Smooth muscle cell of the brain vasculature (primary cell): Measurements from ENCODE around the gene NOL7.

Experiments
- DNase-seq: peaks from one replicate; pipeline ENCODE4 v3.0.0-alpha.2; 2012; ENCODE audit warnings: low read depth, low spot score

The NOL7 gene

DNA sequence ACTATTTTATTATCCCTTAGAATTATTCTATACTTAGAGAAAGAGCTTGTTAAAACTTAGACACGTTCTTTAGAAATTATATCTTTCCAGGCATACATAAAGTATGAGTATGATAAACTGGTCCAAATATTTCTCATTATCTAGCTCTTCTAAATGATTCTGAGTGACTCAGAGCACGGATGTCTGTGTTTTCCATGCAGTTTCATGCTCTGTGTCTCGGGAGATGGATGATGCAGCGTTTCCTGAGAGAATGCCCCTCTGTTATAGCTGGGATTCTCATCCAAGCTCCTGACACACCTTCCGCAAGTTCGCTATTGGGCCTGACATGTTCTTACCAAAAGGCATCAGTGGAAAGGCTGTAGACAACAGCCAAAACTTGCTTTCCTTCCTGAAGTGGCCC lies 21.4 kb upstream of the NOL7 start:
- no peak for DNase-seq

DNA sequence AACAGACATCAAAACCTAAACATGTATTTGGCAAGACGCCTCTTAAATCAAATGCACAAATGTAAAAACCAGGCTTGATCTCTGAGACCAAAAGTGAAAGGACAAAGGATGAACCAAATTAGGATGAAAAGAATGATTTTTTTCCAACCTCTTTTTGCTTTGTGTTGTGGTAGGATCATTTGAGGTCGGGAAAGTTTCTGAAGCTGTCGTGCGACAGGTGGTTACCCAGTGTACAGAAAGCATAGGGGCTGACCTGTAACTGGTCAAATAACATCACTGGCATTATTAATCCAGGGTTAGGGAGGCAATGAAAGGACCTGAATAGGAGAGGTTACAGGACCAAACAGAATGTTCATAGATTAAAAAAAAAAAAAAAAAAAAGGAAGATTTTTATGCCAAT lies 18.1 kb upstream of the NOL7 start:
- DNase-seq: no peak

DNA sequence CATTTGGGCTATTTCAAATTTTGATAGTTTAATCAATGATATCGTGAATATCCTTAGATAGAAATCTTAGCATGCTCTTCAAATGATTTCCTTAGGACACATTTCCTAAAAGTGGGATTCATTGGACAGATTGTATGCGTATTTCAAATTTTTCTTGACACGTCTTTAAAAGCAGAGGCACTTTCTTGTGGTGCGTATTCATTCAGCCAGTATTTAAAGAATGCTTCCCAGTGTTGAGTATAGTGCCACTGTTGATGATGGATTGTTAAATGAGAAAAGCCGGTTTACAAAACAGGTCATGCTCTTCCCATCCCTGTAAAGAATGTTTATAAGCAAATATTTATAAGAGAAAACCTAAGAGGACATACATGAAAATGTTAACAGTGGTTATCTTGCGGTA lies 15.1 kb upstream of the NOL7 start:
- DNase-seq: no peak

DNA sequence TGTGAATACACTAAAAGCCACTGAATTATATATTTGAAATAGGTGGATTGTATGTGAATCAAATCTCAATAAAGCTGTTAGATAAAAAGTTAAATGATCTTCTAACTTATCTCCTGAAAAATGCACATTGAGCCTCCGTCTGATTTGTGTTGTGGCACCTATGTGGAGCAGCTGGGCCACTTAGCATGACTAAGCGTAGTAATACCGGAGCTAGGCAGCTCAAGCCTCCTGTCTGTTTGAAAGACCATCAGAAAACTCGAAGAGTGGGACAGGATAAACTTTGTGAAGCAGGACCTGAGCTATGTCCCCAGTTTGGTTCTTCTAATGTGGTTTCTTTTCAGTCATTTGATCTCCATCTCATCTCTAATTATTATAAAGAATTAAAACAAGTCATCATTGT lies 11.0 kb upstream of the NOL7 start:
- no peak for DNase-seq

DNA sequence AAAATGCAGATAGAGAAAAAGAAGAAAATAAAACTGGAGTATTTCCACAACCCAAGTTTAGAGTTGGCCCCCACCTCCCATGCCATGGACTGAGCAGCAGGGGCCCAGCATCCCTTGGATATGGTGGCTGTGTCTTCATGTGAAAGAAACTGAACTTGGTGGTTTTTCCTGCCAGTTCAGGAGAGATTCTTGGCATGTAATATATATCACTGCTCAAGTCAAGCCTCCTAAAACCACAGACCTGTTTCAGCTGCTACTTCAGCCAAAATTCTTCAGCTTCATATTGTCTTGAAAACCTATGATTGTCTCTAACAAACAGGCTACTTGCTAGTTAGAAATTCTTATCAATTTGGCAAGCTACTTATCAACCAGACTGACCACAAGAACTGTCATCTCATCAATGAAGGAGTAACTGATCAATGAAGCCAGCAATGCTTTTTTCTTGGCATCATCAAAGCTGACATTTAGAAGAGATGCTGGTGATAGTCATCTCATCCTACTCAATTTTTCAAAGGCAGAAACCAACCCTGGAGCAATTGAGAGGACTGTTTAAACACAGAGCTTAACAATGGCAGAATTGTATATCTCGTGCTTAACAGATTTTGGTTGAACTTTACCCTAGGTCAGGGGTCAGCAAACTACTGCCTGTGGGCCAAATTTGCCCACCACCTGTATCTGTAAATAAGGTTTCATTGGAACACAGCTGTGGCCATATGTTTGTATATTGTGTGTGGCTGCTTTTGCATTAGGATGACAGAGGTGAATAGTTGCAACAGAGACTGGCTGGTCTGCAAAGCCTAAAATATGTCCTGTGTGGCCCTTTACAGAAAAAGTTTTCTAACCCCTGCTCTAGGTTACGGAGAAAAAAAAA lies 10.4 kb upstream of the NOL7 start:
- DNase-seq: no peak

DNA sequence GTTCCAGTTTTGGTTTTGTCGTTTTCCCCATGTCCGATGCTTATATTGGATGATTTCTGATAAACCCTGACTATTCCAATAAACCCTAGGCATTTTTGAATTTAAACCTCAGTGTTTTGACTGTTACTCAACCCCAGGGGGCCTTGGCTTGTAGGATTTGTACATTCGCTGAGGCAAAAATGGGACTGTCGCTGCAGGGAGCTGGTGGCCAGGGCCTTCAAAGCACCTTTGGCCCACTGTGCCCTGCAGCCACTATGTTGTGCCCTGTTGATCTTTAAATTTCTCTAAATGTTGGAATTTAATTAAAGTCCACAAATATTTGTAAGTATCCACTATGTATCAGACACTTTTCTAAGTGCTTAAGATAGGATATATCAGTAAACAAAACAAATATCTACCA lies 9.5 kb upstream of the NOL7 start:
- DNase-seq: no peak

DNA sequence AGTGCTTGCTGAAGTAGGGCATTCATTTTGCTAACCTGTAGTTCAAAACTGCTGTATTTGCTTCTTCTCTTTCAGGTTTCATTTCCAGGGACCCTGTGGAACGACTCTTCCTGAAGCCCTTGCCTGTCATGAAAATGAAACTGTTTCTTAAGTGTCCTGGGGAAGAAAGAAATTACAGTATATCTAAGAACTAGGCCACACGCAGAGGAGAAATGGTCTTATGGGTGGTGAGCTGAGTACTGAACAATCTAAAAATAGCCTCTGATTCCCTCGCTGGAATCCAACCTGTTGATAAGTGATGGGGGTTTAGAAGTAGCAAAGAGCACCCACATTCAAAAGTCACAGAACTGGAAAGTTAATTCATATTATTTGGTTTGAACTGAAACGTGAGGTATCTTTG lies 3.4 kb upstream of the NOL7 start:
- DNase-seq: no peak

DNA sequence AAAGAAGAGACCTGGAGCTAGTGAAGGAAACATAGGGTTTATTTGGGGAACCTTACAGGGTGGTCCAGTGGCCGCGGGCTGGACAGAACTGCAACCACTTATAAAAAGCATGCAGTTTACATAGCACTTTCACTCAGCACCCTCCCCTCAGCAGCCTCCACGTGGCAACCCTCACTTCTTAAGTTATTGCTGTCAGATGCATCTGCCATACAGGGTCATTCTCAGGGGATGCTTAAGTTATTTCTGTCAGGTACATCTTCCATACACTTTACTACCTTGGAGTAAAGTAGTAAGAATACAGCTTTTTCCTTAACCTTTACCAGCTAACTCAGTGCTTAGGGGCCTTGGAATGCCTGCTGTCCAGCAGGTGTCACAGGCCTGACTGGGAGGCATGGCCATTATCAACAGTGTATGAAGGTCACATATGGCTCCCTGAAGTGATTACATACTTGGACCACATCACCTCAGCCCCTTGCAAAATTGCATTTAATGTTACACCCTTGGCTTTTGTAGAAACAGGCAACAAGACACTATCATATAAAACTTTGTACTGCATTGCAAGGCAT lies 2.0 kb upstream of the NOL7 start:
- DNase-seq: no peak

DNA sequence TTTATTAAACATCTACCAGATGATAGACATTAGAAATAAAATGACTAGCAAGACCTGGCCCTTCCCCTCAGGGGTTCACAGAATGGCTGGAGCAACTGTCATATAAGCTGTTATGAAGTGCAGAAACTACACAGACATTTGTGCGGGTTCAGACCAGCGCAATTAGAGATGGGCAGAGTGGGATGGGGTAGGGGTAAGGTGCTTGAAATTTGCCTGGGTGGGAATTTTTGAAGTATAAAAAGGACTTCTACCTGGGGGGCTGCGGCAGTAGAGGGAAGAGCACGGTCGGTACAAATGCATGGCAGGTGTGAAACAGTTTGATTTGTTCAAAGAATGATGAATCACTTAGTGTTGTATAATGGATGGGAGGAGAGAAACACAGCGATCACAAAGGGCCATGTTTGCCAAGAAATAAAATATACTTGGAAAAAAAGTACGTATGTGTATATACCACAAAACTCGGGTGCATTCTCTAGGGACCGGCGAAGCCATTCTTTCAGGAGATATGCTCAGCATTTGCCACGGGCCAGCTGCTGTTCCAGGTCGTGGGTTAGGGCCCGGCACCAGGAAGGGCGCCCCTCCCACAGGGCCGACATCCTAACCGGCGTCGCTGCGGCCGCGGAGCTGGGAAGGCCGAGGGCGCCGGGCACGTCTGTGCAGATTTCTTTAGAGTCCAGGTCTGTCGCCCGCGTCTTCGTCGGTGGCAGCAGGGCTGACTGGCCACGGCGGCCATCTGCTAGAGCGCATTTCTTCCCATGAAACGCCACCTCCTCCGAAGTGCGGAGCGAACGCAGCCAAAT lies 809 bp upstream of the NOL7 start:
- peak; percentile 4 for DNase-seq

DNA sequence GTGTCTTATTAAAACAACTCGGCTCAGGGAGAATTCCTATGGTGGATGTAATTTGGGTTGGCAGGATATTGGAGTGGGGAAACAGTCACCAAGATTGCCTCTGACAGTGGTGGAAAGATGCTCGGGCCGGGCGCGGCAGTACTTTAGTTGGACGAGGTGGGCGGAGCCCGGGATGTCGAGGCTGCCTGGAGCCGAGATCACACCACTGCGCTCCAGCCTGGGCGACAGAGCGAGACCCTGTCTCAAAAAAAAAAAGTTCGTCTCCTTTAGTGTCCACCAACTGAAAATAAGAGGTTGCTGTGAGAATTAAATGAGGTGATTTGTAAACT lies 621 bp downstream of the NOL7 start:
- no peak for DNase-seq

DNA sequence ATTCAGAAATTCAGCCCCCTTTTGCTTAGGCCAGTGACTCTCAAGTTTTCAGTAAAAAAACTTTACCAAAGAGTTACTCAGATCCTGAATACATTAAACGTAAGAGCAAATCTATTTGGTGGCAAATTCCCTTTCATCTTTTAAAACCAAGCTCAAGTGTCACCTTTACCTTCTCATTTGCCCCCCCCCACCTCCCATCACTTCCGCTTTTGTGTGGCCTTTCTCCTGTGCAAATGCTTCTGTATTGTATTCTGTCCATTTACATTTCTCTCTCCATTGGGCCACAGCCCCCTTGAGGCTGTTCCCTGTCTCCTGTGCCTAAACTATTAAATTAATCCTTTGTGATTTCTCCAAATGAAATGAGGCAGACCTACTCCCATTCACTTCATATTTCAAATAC lies 1.9 kb downstream of the NOL7 start:
- DNase-seq: no peak

DNA sequence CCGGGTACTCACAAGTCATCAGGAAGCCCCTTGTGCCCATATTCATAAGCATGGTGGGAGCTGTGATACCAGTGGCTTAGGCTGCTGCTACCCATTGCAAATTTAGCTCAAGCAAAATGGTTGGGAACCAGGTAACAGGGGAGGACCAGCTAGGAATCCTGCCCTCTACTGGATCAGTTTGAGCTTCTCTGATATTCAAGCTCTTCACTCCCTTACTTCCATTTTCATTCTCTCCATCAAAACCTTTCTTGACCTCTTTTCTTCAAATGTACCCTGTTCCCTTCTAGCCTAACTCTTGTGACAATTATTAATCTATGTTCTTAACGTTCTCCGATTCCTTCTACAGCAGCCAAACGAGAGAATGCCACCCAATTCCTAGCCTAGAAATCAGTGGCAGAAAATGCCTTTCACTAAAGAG lies 9.7 kb downstream of the NOL7 start:
- DNase-seq: no peak

DNA sequence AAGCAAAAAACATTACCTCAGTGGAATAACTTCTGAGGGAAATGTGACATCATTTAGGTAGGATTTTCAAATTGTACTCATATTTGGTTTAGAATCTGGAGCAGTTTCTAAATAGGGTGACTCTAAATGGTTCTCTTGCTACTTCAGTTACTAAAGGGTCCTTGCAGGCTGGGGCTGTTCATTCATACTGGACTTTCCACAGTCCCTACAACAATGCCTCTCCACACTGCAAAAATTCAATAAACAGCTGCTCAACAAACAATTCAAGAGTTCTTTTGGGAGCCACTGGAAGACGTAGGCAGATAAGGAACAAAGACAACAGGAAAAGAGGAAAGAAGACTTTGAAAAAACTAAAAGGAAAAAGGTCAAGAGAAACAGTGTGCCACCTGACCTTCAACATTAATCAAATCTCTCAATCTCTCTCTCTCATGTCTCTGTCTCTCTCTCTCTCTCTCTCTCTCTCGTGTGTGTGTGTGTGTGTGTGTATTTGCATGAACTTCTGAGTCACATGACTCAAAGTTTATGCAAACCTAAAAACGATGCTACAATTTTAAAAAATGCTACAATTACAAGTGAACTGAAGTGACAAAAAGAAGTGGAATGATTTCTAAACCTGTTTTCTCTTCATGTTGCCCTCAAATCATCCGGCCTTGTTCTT lies 14.5 kb downstream of the NOL7 start:
- DNase-seq: no peak

DNA sequence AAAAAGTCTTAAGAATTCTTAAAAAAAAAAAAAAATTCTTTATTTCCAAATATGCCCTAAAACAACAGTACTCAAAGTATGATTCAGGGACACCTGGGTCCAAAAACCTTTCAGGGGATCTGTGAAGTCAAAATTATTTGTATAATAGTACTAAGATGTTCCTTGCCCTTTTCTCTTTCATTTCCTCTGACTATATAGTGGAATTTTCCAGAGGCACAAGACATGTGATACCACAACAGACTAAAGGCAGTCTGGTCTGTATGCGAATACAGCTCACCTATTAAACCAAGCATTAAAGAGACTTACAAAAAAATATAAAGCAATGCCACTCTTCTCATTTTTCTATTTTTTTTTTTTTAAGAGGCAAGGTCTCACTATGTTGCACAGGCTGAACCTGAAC lies 15.4 kb downstream of the NOL7 start:
- no peak for DNase-seq

DNA sequence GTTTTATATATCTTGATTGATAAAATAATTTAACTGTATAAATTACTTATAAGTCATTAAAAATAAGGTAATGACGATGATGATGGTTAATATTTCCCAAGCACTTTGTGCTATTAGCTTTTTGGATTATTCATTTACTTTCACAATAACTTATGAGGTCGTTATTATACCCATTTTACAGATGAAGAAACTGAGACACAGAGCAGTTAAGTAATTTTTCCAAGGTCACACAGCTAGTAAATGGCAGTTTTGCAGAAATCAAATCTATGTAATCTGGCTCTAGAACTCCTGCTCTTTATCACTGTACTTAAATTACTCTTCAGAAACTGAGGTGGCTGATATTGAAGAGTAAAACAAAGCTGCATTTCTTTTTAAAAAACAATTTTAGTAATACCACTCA lies 18.2 kb downstream of the NOL7 start:
- DNase-seq: no peak

DNA sequence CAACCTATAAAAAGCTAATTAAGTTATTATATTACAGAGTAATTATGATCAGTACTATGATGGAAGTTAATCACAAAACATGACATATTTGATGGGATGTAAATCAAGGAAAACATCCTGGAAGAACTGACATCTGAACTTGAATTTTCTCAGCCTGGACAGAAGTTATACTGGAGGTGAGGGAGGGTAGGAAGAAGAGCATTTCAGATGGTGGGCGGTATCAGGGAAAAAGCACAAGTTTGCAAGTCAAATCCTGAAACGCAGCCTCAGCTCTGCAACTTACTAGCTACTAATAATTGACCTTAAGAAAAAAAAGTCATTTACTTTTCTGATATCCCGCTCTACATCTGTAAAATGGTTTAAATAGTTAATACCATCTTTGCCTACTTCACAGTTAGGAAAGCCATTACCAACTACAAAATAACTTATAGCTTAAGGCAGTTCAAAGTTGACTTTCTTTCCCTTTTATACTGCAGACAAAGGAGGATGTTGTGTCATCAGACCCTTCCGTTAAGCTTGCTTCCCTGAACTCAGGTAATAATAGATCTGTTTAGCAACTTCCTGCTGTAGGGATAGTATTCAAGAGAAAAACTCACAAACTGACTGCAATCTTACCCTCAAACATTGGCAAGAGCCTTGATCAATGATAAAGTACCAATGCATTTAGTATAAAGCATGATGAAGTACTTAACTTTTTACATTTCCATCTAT lies 21.0 kb downstream of the NOL7 start:
- no peak for DNase-seq

DNA sequence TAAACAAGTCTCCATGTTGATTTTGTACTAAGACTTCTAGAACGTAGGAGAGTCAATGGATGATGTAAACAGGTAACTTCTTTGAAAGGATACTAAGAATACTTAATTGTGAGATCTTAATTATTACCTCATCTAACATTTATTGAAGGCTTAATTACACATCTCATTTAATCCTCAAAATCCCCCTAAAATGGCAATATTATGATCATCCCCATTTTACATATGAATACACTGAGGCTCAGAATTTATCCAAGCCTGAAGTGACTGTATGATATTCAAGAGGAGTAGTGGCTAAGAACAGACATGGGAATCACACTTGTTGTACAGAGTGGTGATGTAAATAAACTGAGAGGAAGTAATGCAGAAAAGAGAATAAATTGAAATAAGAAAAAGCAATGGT lies 22.9 kb downstream of the NOL7 start:
- DNase-seq: no peak

DNA sequence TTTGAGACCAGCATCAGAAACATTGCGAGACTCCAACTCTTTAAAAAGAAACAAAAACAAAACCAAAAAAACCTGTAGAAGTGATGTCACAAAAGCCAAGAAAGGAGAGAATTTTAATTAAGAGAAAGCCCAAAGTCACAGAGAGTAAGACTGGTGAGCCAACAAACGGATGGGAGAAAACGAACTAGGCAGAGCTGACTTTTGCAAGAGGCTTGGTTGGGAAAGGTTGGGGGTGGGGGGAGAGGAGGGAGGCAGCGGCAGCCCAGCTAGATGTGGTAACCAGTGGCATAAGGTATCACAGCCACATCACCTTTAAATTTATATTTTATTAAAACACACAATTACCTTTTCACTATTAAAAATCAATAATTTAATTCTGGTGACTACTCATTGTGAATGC lies 23.5 kb downstream of the NOL7 start:
- DNase-seq: no peak

DNA sequence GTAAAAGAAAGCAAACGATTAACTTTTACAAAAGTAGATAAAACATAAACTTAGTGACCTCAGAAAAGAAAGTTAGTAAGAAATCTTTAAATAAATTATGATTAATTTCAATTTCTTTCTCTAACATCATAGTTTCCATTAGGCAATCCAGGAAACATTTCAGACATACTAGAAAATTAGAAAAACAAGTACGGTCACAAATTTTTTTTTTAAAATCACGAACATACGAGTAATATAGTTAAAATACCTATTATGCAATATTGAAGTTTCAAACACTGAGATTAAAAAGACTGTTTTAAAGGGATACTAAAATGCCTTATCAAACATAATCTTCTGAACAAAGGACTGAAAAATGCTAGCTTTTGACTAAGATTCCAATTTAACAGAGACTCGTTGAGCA lies 26.2 kb downstream of the NOL7 start:
- DNase-seq: no peak

DNA sequence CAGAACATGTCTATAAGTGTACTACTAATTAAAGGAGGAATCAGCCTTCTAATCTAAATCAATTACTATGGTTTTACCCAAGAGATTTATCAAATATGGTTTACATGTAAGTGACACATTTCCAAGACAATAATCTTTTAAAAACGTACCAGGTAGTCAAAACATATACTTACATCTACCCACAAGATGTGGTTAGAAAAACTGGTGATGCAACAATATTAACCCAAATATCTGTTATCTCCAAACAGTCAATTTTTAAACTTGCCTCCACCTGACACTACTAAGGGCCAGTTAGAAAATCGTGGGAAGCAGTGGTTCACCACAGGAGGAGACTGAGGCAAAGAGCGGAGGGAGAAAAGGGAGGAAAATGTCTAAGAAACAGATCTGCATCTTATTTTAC lies 28.0 kb downstream of the NOL7 start:
- DNase-seq: no peak

DNA sequence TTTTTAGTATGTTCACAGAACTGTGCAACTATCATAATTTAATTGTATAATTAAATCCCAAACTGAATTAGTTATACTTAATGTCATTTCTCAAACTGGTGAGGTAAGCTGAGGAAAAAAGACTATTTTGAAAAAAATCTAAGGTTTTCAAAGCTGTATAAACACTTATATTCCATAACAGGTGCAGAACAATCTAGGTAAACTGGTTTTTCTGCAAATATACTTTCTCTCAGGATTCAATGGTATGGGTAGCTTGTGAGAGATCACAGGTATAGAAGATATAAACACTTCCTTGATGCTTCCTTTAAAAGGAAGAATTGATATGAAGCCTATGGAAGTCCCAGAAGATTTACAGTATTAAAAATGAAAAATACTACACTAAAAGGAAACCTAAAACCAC lies 33.7 kb downstream of the NOL7 start:
- no peak for DNase-seq

DNA sequence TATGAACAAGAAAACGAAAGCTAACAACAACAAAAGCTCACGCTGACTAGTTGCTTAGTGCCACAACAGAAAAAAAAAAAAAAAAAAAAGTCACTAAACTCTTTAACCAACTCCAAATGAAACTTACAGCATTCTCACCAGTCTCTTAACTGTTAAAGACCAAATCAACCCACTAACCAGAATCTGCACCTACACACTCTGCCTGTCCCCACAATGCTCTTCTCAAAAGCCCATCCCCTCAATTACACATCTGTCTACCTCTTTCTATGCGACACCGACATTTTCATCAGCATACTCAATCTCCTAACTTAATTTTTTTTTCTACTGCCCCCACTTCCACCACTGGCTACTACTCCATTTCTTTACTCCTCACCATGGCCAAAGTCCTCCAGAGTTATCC lies 34.3 kb downstream of the NOL7 start:
- DNase-seq: no peak
